SH-SY5Y (cell line): ENCODE measurements around the gene TCEAL5.

ENCODE experiments used
- GATA2 ChIP-seq: IDR thresholded peaks from 2 replicates; pipeline ENCODE4 v1.6.1; 2011; ENCODE audit warnings: mild to moderate bottlenecking, low read depth, low read length
- GATA3 ChIP-seq: IDR thresholded peaks from 2 replicates; pipeline ENCODE4 v1.6.1; 2011; ENCODE audit warnings: low read depth, mild to moderate bottlenecking, low read length, moderate library complexity

DNA sequence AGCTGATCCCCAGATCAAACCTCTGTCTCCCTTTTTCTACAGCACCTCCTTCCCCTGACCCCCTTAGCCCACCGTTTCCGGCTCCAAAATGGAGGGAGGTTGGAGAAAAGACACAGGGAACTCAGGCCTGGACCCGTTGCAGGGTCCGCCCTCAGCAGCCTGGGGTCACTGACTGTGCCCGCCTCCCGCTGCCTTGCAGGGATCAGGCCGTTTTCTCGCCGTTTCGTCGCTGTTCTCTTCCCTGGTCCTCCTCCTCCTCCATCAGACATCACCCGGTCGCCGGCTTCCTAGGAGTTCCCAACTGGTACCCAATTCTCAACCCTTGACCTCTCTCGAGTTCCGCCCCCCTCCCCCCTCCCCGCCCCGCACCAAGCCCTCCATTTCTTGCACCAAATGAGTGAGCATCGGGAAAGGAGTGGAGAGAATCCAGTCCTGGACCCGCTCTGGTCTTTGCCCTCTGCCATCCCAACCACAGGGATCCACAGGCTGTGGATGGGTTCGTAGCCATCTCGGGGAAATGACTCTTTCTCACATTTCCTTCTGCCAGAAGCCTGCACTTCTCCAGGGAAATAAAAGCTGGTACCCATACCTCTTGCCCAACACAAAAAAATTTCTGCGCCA is 493 bp downstream of the TCEAL5 start:
- no peak for TF ChIP-seq GATA2
- TF ChIP-seq GATA3 = no peak
